ENCODE data around the gene COL18A1.

The COL18A1 gene

DNA sequence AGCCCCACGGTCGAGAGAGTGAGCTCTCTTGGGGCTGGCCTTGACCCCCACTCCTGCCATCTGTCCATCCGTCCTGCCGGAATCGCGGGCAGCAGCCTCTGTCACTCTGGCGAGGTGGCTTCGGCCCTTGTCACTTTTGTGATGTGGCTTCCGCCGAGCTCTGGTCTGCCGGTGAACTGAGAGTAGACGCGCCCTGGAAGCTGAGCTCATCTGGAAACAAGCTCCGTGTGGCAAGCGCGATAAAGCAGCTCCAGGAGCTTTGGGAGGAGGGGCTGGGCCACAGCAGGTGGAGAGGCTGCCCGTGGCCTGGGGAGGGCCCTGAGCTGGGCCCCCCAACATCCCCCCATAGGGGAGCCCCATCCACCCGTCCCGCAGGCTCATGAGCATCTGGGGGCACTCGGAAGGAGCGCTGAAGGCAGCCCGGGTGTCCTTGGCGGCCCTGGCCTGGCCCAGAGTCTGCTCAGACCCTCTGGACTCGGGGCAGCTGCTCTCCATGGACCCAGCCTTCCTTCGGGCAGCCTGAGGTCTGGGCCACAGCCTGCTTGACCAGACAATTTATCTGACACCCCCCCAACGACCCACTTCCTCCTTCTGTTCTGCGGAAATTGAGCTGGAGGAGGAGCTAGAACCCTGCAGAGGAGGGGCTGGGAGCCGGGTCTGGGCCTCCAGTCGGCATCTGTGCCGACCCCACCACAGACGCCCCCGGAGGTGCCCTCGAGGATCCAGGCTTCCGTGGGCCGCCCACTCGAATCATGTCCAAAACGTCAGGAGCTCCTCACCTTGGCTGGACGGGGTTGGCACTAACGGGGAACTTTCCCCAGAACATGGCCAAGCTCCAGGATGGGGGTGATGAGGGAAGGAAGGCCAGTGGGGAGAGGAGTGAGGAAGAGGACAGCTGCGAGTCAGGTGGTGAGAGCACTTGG, 78.2 kb downstream of the COL18A1 start:
- DNase-seq = no peak

DNA sequence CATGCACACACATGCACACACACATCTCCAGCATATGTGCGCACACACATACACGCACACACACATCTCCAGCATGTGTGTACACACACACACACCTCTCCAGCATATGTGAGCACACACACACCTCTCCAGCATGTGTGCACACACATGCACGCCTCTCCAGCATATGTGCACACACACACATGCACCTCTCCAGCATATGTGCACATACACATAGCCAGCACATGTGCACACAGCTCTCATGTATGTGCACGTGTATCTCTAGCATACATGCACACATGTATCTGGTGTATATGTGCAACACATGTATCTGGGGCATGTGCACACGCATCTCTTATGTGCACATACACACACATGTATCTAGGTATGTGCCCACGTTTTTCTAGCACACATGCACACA, 79.4 kb downstream of the COL18A1 start:
- no peak for DNase-seq

DNA sequence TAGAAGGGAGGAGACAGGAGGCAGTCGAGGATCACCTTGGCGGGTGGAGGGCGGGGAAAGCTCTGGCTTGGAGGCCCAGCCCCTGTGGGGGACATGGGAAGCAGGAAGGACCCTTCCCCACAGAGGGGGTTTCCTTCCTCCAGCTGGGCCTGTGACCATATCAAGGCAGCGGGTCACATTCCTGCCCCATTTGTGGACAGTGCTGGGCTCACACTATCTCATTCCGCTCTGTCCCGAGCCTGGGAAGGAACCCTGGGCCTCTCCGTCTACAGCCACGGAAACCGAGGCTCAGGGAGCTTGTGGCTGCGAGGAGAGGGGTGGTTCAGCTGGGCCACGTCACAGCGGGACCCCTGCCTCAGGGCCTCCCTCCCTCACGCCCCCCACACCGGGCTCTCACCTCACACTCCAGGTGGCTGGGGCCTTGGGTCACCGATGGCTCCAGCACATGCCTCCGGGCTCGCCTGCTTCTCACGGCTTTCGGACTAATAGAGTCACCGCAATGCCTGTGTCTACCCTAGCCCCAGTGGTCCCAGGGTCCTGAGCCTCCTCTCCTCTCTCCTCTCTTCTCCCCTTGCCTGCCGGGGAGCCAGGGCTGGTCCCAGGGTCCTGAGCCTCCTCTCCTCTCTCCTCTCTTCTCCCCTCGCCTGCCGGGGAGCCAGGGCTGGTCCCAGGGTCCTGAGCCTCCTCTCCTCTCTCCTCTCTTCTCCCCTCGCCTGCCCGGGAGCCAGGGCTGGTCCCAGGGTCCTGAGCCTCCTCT, 80.9 kb downstream of the COL18A1 start:
- DNase-seq = no peak

DNA sequence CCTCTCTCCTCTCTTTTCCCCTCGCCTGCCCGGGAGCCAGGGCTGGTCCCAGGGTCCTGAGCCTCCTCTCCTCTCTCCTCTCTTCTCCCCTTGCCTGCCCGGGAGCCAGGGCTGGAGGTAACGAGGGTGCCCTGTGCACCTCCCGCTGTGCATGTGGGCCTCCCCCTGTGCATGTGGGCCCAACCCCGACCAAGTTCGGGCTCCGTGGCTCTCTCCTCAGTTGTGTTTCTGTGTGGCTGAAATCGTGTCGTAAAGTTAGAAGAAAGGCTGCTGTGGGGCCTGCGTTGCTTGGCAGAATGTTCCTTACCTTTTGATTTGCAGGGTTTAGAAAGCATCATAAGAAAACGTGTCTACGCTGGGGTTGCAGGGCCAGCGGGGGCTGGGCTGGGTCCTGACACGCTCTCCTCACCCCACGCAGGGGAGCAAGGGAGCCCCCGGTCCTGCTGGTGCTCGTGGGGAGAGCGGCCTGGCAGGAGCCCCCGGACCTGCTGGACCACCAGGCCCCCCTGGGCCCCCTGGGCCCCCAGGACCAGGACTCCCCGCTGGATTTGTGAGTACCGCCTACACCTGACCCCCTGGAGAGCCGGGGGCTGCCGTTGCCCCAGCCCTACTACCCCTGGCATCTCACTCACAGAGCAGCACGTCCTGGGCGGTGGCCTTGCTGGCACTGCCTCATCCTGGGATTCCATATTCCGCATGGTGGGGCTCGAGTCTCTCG, 81.6 kb downstream of the COL18A1 start:
- no peak for DNase-seq

DNA sequence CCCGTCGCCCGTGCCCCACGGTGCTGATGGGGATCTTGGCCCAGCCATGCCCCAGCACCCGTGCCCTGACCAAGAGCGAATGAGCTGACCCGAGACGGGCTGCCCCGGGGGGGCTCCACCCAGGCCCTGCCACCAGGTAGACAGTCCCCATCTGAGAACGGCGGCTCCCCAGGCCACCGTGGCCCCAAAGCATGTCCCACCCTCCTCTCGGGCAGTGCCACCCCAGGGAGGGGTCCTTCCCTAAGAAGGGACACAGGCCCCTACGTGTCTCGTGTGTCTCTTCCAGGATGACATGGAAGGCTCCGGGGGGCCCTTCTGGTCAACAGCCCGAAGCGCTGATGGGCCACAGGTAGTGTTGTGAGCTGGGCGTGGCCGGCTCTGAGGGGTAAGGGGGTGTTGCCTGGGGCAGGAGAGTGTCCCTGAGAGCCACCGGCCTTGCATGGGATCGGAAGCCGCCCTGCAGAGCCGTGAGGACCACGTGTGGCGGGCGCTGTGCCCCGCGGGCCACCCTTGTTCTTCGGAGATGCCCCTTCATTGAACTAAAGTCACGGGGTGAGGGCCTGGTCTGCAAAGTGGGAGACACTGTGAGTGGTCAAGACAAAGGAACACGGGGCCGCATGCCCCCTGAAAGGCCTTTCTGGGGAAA, 82.3 kb downstream of the COL18A1 start:
- DNase-seq = no peak

DNA sequence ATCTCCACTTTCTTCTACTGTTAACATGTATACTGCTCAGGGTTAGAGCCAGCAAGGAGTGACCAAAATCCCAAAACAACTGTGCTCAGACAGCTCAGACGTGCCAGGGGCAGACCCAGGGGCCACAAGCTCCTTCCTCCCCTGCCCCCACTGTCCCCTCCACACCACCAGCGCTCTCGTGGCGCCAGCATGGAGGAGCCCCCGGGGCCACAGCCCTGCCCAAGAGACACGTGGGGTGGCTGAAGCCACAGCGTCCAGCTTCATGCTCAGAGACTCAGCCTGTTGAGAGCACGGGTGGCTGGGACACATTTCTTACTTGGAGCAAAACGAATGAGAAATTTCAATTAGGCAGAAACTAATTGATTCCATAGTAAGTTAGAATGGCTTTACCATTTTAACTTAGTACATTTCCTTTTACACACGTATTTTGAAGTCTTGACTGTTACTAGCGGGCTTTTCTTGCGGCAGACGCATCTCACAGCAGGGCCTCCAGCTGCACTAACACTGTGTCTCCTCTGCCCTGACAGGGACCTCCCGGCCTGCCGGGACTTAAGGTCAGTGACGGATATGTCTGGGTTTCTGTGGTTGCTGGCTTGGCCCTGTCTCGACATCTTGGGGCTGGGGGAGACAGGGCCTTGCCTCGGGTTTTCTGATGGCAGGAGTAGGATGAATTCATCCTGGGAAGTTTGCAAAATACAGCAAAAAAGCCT, 83.1 kb downstream of the COL18A1 start:
- DNase-seq = no peak

DNA sequence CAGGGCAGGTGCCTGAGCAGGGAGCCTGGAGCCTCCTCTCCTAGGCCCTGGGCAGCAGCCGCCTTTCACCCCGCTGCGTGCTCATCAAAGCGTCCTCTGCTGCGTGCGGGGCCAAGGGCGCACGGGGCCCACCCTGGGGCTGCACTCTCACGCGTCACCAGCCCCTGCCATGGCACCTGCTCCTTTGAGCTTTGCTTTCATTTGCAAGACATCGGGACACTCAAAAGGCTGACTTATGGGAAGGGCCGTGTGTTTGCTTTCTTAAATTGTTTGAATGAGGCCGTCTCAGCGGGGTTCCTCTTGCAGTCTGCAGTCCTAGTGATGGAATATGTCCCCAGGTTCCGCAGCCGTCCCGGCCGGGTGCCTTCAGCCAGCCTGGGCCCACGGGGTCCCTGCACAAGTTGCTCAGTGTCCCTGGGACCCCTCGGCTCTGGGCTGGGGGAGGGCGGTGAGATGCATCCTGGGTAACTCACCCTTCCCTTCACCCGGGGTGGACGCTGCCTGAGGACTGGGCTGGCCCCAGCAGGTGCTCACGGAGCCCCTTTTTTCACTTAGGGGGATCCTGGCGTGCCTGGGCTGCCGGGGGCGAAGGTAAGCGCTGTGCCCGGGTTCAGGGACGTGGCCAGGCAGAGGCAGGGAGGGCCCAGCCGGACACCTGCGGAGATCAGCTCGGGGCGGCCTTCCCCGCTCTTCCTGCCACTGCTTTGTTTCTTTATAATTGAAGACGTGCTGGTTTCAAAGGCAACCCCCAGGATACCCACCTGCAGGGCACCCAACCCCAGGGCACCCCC, 84.2 kb downstream of the COL18A1 start:
- DNase-seq = no peak

DNA sequence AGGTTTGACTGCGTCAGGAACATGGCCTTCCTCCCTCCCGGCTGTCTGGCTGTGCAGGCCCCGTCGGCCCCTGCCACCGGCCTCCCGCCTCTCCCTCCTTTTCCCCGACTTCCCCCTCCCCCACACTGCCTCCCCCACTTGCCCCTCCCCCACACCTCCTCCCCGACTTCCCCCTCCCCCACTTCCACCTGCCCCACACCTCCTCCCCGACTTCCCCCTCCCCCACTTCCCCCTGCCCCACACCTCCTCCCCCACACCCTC, 84.7 kb downstream of the COL18A1 start:
- no peak for DNase-seq

DNA sequence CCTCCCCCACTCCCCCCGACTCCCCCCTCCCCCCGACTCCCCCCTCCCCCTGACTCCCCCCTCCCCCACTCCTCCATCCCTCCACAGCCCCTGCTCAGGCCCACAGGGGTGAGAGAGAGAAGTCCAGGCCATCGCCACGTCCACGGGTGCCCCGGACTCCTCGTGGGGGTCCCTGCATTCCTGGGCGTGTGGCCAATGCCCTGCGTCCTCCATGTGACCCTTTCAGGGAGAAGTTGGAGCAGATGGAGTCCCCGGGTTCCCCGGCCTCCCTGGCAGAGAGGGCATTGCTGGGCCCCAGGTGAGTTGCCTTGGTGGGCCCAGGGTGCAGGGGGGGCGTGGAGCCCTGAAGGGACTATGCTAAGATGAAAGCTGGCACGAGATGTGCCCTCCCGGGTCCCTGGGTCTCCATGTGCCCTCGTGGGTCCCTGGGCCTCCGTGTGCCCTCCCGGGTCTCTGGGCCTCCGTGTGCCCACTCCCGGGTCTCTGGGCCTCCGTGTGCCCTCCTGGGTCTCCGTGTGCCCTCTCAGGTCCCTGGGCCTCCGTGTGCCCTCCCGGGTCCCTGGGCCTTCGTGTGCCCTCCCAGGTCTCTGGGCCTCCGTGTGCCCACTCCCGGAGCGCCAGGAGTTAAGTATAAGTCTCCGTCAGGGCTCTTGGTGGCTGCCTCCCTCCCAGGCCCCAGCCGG, 85.2 kb downstream of the COL18A1 start:
- DNase-seq = no peak

DNA sequence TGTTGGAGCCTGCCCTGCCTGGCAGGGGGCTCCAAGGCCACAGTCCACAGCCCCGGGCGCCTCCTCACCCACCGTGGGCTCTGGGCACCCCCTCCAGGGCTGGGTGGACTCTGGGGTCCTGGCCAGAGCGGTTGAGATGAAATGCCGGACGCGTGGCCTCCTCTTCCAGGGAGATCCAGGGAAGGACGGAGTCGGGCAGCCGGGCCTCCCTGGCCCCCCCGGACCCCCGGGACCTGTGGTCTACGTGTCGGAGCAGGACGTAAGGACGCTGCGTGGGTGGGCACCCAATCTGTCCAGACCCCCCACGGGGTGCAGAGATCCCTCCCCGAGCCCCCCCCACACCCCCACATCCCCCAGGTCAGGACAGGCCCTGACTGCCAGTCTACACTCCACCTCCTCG, 86.1 kb downstream of the COL18A1 start:
- no peak for DNase-seq

DNA sequence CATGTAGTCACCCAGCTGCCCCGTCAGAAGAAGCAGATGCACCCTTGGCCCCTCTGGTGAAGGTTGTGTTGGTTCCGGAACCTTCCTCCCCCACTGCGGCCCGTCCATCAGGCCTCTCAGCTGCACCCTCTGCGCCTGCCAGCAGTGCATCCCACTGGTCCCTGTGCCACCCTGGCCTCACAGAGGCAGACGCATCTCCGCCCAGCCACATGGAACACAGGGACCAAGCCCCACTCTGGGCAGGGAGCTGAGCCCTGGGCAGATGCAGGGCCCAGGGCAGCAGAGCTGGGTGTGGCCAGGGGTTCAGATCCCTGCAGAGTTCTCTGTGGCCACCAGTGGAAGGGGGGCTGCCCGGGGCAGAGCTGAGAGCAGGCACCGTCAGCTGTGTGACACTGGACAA, 86.7 kb downstream of the COL18A1 start:
- DNase-seq = no peak

DNA sequence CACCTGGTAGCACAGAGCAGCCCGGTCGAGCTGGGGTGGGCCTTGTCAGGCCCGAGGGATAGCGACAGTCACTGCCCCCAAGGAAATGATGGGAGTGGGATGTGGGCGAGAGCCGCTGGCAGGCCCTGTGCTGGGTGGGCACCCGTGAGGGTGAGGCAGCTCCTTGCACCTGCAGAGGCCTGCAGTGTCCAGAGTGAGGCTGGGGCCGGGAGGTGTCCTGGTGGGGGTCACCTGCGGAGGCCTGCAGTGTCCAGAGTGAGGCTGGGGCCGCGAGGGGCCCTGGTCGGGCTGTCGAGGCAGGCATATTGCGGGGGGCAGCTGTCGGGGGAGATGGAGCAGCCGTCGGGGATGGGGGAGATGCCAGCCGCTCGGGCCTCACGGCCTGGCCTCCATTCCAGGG, 87.8 kb downstream of the COL18A1 start:
- DNase-seq = no peak

DNA sequence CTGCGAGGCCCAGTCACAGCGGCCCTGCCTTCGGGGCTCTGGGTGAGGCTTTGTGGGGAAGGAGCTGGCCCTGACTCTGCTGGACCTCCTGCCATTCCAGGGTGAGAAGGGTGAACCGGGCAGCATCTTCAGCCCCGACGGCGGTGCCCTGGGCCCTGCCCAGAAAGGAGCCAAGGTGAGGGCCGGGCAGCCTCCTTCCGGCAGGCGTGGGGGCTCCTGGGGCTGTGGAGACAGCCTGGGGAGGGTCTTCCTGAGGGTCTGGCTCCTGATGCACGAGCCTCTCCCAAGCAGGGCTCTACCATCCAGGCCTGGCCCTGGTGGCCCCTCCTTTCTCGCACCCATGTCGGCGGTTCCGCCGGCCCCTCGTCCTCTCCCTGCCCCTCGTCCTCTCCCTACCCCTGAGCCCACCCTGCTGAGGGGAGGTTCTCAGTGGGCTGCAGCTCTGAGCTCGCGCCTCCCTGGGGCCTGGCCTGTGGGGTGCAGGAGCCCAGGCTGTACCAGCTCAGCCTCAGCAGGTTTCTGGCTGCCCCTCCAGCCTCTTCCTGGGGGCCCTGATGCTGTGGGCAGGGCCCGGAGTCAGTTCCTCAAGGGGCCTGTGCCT, 88.5 kb downstream of the COL18A1 start:
- no peak for DNase-seq

DNA sequence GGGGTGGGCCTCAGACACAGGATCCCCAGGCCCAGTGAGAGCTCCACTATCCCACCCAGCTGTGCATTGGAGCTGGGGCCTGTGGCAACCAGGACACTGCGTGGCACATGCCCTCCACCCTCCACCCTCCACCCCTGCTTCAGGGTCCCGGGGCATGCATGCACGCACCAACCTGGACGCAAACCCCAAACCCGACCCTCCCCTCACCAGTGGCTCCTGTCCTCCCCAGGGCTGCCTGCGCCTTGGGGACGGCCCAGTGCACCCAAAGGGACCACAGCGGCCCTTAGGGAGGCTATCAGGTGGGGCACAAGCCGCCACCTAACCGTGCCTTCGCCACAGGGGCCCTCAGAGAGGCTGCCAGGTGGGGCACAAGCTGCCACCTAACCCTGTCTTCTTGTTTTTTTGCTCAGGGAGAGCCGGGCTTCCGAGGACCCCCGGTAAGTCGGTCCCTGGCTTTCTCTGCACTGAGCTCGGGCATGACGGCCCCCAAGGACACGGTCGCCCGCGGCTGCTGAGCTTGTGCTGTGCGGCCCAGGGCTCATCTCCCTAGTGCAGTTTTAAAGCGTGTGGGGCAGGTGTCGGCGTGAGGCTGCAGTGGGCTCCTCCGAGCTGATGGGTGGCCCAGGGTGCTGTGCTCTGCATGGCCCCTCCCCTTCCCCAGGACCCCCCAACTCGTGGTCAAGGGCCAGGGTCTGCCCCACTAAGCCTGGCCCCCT, 89.3 kb downstream of the COL18A1 start:
- DNase-seq = no peak

DNA sequence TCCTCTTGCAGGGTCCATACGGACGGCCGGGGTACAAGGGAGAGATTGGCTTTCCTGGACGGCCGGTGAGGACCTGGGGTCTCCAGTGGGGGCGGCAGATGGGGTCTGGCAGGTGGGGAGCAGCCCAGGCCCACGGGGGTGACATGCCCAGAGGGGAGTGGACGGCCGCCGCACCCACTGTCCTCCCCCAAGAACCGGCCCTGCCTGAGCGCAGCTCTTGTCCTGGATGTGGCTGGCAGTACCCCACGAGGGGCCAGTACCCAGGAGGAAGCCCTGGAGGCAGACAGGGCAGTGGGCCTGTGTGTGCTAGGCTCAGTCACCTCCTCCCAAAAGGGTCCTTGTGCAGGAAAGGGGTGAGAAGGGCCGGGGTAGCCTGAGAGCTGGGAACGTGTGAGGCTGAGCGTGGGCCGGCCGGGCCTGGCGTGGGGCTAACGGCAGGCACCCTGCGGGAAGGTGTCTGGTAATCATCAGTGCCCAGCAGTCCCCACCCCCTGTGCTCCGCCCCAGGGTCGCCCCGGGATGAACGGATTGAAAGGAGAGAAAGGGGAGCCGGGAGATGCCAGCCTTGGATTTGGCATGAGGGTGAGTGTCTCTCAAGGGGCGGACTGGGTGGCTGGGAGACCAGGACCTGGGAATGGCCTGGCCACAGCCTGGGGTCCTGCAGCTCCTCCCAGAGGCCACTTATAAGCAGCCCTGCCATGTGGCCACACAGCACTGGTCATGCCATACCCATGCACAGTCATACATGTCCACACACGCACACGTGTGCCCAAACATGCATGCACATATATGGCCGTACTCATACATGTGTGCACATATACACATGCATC, 90.1 kb downstream of the COL18A1 start:
- DNase-seq = no peak

DNA sequence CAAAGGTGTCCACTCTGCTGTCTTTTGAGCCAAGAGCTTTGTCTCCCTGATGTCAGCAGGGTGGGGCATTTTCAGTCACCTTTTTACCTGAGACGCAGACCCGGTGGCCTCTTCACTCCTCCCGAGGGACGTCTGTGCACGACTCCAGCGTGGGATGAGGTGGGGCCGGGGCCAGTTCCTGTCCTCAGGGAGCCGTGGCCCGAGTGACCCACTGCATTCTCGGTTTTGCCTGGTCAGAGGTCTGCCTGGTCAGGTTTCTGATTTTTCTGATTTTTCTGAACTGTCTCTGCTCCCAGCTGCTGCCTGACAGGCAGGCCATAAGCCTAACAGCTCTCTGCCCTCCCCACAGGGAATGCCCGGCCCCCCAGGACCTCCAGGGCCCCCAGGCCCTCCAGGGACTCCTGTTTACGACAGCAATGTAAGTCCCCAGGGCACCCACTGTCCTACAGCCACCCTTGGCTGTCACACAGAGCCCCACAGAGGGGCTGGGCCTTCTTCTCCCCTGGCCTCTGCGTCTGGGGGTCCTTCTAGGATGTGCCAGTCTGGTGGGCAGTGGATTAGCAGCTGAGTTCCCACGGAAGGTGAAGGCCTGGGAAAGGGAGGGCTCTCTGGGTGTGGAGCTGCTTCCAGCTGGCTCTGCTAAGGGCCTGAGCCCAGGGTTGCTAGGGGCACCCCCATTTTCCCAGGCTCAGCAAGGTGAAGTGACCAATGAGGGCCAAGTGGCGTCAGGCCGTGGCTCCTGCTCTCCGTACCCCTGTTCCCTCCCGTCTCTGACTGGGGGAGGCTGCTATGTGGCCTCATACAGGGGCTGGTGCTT, 91.4 kb downstream of the COL18A1 start:
- DNase-seq = no peak

DNA sequence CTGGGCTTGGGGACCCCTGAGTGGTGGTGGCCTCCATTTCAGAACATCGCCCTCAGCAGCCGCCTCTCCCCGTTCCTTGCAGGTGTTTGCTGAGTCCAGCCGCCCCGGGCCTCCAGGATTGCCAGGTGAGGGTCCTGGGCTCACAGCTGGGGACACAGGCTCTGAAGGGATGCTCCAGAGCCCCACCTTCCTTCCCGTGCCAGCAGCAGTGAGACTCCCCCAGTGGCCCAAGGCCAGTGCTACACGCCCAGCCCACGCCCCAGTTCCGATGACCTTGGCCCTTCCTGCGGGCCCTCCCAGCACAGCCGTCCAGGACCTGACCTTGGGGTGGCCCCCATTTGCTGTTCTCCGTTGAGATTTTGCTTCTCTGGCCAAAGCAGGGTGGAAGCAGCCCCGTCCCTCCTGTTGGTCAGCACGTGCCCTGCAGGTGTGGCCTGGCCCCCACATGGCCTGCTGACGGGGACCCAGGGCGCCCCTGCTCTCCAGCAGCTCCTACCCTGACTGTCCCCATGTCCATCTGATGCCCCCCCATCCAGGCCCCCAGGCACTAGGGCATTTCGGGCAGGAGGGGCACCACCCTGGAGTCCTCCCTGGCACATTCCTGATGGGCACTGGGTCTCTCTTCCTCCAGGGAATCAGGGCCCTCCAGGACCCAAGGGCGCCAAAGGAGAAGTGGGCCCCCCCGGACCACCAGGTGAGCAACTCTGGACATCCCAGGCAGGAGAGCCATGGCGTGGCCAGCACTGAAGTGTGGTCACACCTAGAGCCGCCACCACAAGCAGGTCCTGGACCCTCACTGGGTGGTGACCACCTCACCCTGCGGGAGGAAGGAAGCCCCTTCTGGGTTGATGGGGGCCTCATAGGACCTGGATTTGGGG, 92.2 kb downstream of the COL18A1 start:
- no peak for DNase-seq

Data from OCI-M1 (cell line).